Measurements from ENCODE around the gene M1AP. TPM values are rescaled to one million over a fixed set of nuclear protein-coding genes. Genes with fewer than 3 reads are reported as not detected.

Gene M1AP
- total and polyA plus RNA-seq, 9 of the 15 experiments (the other 6 are each of a cell fraction or from before 2014, with no cell fraction given) = 0.06 to 0.33 (median 0.11) TPM; not detected in 4

GRCh38 chr2:74693213-74693612, 45.1 kb upstream of the M1AP start:
- in situ Hi-C loops (cut with MboI) = loop anchor here (10.0 kb wide), 1 partner anchor 342 kb away; no protein-coding TSS in a partner anchor

More at GRCh38 chr2:74693213-74693612, 45.1 kb upstream of the M1AP start:
- no TSS peak for BruUV-seq (replicated peaks)
- TF ChIP-seq NCOA1 (IDR thresholded peaks at IDR 0.05; ENCODE audit: low read depth) = no peak
- no peak for TF ChIP-seq POLR3A (IDR thresholded peaks at IDR 0.05; ENCODE audit: borderline replicate concordance, extremely low read depth, insufficient read depth, insufficient read length)
- no peak for TF ChIP-seq RAD51 (IDR thresholded peaks at IDR 0.05; ENCODE audit: borderline replicate concordance, low read depth)
- TF ChIP-seq MAFG (tag; conservative IDR thresholded peaks at IDR 0.05) = no peak
- no peak for TF ChIP-seq BCLAF1 (IDR thresholded peaks at IDR 0.05; ENCODE audit: borderline replicate concordance in 1 of 2, control insufficient read depth in 1 of 2, low read depth in 2 of 2, low read length in 1 of 2)
- Histone ChIP-seq H3K4me3 (no peak overlapping the region), H3K9me1 (ENCODE audit: control insufficient read depth, insufficient read depth, low read length) (no peaks in the 10 kb centered on the region), H3K4me2 (ENCODE audit: insufficient read depth, low read length) (no peak overlapping the region), H3K27me3 (ENCODE audit: control insufficient read depth in 2 of 2, insufficient read depth in 2 of 2, low read length in 2 of 2) (peaks cover 3 to 15% of the 10 kb centered on the region in 2 experiments; a peak in 4 of 5 replicates), H3K9ac (ENCODE audit: insufficient read depth in 1 of 2, low read depth in 2 of 2, low read length in 2 of 2) (no peak overlapping the region), H3K9me3 (replicated peaks; ENCODE audit: control insufficient read depth, insufficient read depth, low read depth, low read length) (no peaks in the 10 kb centered on the region), H2AFZ (ENCODE audit: low read depth, low read length) (no peak overlapping the region), H3K27ac (ENCODE audit: extremely low read depth, low read depth, low read length) (no peak overlapping the region), H3K79me2 (ENCODE audit: control insufficient read depth, insufficient read depth, low read length) (no peaks in the 10 kb centered on the region), H3K4me1 (replicated peaks in 1 of 2; ENCODE audit: control insufficient read depth in 2 of 2, insufficient read depth in 2 of 2, low read length in 2 of 2) (no peaks in the 10 kb centered on the region), H3K36me3 (ENCODE audit: control insufficient read depth, insufficient read depth, low read length) (no peaks in the 10 kb centered on the region), H4K20me1 (replicated peaks; ENCODE audit: control insufficient read depth, insufficient read depth, low read length) (no peaks in the 10 kb centered on the region)
- ATAC-seq (no peak), DNase-seq (ENCODE audit: extremely low read depth in 1 of 4, low spot score in 3 of 4) (no peak), FAIRE-seq (no peak)
- intact Hi-C loops (cut with micrococcal nuclease) = loop anchor here (5.0 to 10.0 kb wide), 2 partner anchors 722 to 934 kb away; no protein-coding TSS in a partner anchor
- ChIA-PET POLR2A (no interaction called here), CTCF (ENCODE audit: low intra/inter-chr PET ratio) (no interaction called here)
